Measurements from ENCODE around the gene COL18A1.
"Not testable (repeated sequence)": the region's sequence is repeated elsewhere in the genome, so short reads cannot be mapped to it uniquely, and the experiment has no call there.

COL18A1 gene

DNA sequence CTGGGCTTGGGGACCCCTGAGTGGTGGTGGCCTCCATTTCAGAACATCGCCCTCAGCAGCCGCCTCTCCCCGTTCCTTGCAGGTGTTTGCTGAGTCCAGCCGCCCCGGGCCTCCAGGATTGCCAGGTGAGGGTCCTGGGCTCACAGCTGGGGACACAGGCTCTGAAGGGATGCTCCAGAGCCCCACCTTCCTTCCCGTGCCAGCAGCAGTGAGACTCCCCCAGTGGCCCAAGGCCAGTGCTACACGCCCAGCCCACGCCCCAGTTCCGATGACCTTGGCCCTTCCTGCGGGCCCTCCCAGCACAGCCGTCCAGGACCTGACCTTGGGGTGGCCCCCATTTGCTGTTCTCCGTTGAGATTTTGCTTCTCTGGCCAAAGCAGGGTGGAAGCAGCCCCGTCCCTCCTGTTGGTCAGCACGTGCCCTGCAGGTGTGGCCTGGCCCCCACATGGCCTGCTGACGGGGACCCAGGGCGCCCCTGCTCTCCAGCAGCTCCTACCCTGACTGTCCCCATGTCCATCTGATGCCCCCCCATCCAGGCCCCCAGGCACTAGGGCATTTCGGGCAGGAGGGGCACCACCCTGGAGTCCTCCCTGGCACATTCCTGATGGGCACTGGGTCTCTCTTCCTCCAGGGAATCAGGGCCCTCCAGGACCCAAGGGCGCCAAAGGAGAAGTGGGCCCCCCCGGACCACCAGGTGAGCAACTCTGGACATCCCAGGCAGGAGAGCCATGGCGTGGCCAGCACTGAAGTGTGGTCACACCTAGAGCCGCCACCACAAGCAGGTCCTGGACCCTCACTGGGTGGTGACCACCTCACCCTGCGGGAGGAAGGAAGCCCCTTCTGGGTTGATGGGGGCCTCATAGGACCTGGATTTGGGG, 92.2 kb downstream of the COL18A1 start:
- DNase-seq: no peak

GRCh38 chr21:45497846-45498645, 93.1 kb downstream of the COL18A1 start:
- DNase-seq: no peak

- no peak for DNase-seq
Observed at GRCh38 chr21:45498646-45499000, 93.7 kb downstream of the COL18A1 start.

DNA sequence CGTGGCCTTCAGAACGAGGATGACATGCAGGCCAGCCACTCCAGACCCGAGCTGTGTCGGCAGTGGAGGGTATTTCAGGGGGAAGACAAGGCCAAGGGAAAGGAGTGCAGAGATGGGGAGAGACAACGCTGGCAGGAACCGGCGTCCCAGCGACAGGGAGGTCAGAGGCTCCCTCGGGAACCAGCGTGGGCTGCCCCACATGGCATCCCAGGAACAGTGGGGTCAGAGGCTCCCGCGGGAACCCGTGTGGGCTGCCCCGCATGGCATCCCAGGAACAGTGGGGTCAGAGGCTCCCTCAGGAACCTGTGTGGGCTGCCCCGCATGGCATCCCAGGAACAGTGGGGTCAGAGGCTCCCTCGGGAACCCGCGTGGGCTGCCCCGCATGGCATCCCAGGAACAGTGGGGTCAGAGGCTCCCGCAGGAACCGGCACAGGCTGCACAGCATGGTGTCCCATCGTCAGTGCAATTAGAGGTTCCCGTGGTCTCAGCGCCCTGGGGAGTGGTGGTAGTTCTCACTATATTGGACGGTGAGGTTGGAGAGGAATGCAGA, 94.3 kb downstream of the COL18A1 start:
- DNase-seq: no peak

- no peak for DNase-seq
Observed at GRCh38 chr21:45499970-45500577, 95.1 kb downstream of the COL18A1 start.

DNA sequence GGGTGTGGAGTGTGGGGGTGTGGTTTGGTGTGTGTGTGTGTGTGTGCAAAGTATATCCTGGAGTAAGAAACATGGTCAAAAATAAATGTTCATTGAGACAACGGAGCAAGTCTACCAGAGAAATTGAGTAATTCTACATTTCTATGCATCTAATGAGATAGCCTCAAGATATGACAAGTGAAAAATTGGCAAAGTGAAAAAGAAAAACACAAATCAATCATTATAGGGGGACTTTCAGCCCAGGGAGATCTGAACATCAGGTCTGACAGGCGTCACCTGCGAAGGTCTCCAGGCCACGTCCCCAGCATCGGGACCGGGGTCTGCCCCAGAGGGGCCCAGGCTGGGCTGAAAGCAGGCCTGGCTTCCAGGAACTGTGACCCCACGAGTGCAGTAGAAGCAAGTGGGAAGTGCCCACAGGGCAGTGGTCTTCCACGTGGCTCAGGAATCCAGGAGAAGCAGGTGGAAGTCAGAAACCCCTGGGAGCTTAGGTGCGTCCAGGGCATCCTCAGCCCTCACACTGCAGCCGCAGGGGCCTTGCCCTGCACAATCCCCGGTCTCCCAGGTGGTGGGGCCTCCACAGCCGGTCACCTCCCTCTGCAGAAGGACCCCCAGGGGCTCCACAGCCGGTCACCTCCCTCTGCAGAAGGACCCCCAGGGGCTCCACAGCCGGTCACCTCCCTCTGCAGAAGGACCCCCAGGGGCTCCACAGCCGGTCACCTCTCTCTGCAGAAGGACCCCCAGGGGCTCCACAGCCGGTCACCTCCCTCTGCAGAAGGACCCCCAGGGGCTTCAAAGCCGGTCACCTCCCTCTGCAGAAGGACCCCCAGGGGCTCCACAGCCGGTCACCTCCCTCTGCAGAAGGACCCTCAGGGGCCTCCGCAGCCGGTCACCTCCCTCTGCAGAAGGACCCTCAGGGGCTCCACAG, 96.4 kb downstream of the COL18A1 start:
- not testable (repeated sequence) for DNase-seq

DNA sequence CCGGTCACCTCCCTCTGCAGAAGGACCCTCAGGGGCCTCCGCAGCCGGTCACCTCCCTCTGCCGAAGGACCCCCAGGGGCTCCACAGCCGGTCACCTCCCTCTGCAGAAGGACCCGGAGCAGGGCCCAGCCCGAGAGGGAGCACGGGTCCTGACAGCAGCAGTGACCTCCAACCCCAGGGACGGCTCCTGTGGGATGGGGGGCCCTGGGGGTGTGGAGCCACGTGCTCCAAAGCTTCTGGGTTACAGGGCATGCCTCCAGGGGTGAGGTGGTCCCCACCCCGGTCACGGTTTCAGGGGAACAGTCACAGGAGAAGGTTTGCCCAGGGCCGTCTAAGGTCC, 97.0 kb downstream of the COL18A1 start:
- no peak for DNase-seq

DNA sequence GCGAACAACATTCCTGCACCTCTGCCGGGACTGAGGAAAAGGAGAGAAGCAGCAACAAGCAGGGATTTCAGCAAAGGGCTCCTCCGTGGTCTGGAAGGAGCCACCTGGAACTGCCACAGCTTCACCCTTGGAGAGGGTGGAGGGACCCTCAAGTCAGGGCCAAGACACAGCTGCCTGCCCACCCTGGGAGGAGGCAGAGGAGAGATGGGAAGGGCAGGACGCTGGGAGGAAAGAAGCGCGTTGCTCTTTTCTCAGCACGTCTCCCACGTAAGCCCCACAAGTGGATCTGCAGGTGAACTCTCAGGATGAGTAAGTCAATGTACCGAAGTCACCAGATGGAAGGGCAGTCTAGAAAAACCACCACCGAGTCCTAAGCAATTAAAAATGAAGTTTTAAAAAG, 97.6 kb downstream of the COL18A1 start:
- DNase-seq: no peak

DNA sequence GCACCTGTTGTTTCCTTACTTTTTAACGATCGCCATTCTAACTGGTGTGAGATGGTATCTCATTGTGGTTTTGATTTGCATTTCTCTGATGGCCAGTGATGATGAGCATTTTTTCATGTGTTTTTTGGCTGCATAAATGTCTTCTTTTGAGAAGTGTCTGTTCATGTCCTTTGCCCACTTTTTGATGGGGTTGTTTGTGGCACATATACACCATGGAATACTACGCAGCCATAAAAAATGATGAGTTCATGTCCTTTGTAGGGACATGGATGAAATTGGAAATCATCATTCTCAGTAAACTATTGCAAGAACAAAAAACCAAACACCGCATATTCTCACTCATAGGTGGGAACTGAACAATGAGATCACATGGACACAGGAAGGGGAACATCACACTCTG, 98.3 kb downstream of the COL18A1 start:
- DNase-seq: not testable (repeated sequence)

DNA sequence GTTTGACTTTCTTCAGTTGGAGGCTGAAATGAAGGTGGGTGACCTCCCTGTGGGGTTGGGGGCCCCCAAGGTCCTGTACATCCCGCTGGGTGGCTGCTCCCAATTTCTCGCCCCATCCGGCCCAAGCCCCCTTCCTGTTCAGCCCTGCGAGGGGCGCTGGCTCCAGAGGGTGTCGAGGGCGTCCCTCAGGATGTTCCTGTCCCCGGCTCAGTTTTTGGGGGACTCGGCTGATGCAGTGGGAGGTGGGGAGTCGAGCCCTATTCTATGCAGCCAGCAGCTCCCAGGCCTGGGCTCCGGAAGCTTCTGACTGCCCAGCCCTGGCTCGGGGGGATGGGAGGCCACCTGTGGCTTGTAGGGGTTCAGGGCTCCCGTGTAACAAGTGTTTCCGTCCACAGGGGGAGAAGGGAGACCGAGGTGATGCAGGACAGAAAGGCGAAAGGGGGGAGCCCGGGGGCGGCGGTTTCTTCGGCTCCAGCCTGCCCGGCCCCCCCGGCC, 99.1 kb downstream of the COL18A1 start:
- DNase-seq: no peak

- DNase-seq: no peak
Observed at GRCh38 chr21:45504516-45505415, 99.8 kb downstream of the COL18A1 start.

- DNase-seq: no peak
Observed at GRCh38 chr21:45505416-45506021, 100.6 kb downstream of the COL18A1 start.

DNA sequence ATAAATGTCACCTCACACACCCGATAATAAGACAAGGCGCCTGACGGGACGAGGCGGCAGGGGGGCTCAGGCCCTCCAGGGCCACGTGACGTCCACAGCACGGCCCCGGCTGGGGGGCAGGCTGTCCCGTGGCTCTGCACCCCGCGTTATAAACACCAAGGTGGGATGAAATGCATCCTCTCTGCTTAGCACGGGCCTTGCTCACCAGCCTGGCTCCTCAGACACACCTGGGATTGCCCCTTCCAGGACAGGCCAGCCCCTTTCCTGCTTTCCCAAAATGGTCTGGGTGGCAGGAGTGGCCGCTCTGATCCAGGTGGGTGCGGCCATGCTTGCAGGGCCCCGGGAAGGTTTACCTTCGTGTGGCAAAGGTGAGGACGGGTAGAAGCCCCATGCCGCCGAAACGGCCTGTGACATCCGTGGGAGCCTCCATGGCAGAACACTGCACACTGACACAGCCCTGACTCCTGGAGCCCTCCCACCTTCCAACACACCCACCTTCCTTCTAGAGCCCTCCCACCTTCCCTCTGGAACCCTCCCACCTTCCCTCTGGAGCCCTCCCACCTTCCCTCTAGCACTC, 101.4 kb downstream of the COL18A1 start:
- DNase-seq: no peak

- no peak for DNase-seq
Observed at GRCh38 chr21:45506836-45507522, 102.0 kb downstream of the COL18A1 start.

DNA sequence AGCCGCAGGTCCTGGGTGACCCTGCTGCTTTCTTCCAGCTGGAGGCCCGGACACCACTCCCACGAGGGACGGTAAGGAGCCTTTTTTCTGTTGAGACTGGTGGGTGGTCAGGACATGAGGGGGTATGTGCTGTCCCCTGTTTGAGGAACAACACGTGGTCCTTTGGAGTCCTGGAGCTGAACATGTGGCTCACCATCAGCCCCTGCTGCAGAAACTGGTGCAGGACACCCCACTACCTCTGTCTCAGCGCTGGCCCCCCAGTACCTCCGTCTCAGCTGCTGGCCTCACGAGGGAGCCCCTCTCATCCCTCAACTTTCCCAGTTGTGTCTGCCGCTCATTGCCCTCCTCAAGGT, 102.5 kb downstream of the COL18A1 start:
- DNase-seq: no peak

- no peak for DNase-seq
Observed at GRCh38 chr21:45507888-45508508, 103.0 kb downstream of the COL18A1 start.

DNA sequence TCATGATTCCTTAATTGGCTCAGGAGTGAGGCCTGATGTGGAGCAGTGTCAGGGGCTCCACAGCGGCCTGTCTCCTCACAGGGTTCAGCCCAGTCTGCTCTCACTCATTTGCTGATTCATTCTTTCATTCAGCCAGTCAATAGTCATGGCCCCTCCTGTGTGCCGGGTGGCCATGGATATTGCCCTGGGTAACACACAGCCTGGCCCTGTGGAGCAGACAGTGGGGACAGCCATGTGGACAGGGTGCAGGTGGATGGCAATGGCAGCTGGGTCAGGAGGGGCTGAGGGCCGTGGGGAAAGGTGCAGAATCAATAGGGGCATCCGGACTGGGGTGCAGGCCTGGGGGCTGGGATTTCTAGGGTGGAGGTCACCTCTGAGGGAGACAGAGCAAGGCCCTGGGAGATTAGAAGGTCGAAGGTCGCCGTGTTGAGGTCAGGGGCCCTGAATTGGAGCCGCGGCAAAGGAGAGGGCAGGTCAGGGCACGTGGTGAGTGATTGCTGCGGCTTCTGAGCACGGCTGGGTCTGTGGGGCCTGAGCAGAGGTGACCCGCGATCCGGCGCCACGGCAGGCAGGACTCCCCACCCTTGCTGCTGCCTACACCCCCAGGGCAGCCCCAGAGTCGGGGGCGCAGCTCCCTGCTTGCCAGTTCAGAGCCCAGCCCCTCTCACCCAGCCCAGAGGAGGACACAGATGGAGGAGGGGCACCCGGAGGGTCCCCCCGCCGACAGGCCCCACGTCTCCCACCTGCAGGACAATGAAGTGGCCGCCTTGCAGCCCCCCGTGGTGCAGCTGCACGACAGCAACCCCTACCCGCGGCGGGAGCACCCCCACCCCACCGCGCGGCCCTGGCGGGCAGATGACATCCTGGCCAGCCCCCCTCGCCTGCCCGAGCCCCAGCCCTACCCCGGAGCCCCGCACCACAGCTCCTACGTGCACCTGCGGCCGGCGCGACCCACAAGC, 103.9 kb downstream of the COL18A1 start:
- no peak for DNase-seq

Measured in GDM1 (cell line).